Ascending aorta (tissue), 2 donors: Measurements from ENCODE around the gene SLC5A8. TPM values are rescaled to one million over a fixed set of nuclear protein-coding genes. Genes with fewer than 3 reads are reported as not detected.

ENCODE experiments used
- DNase-seq, 2 donors: peaks; one replicate each; pipeline ENCODE4 v3.0.0-alpha.2; 2019; ENCODE audit warnings: low spot score in 2 of 2
- H3K27ac ChIP-seq, 2 donors: fragments of 200-600 bp; sonication (generic); one replicate each; pipeline ENCODE4 v1.5.1; 2016 to 2017; ENCODE audit warnings: mild to moderate bottlenecking in 1 of 2
- H3K27me3 ChIP-seq: fragments of 200-600 bp; sonication (generic); one replicate; pipeline ENCODE4 v1.5.1; 2017
- H3K36me3 ChIP-seq, 2 donors: fragments of 200-600 bp; sonication (generic); one replicate each; pipeline ENCODE4 v1.5.1; 2016
- H3K4me1 ChIP-seq, 2 donors: fragments of 200-600 bp; sonication (generic); one replicate each; pipeline ENCODE4 v1.5.1; 2016 to 2017; ENCODE audit warnings: mild to moderate bottlenecking in 1 of 2
- H3K4me3 ChIP-seq, 2 donors: fragments of 200-600 bp; sonication (generic); one replicate each; pipeline ENCODE4 v1.5.1; 2016 to 2017; ENCODE audit warnings: mild to moderate bottlenecking in 1 of 2
- H3K9me3 ChIP-seq, 2 donors: fragments of 200-600 bp; sonication (generic); one replicate each; pipeline ENCODE4 v1.5.1; 2016
- intact Hi-C: fragments of 100-400 bp; cut with DNase I; formaldehyde crosslinking; loops from one replicate; pipeline ENCODE4 v1.15.1; 2023
- total RNA-seq: library from RNA; depleted of rRNA; stranded (reverse); fragments of >200 nt; gene quantifications from one replicate; pipeline ENCODE4 v1.1.0, GENCODE V29; 2016
- TF ChIP-seq, protein P1 (sequence below), 3 experiments: fragments of 200-600 bp in 2 of 3; fragments of 450-650 bp in 1 of 3; sonication (generic) in 2 of 3; IDR thresholded peaks; one replicate each; pipeline ENCODE4 v1.5.1; 2016 to 2019; ENCODE audit warnings: antibody characterized with exemption in 3 of 3, mild to moderate bottlenecking in 1 of 3, moderate library complexity in 1 of 3

Gene SLC5A8
- 0.11 TPM for total RNA-seq

- TF ChIP-seq, protein P1, sequence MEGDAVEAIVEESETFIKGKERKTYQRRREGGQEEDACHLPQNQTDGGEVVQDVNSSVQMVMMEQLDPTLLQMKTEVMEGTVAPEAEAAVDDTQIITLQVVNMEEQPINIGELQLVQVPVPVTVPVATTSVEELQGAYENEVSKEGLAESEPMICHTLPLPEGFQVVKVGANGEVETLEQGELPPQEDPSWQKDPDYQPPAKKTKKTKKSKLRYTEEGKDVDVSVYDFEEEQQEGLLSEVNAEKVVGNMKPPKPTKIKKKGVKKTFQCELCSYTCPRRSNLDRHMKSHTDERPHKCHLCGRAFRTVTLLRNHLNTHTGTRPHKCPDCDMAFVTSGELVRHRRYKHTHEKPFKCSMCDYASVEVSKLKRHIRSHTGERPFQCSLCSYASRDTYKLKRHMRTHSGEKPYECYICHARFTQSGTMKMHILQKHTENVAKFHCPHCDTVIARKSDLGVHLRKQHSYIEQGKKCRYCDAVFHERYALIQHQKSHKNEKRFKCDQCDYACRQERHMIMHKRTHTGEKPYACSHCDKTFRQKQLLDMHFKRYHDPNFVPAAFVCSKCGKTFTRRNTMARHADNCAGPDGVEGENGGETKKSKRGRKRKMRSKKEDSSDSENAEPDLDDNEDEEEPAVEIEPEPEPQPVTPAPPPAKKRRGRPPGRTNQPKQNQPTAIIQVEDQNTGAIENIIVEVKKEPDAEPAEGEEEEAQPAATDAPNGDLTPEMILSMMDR (IDR thresholded peaks at IDR 0.05), result no peak
- no peak for DNase-seq
- Histone ChIP-seq H3K4me3 (peak within 1 kb of the TSS; percentile 27 to 30), H3K9me3 (no peaks in the 10 kb centered on the region), H3K27ac (no peak within 1 kb of the TSS), H3K27me3 (no peaks in the 10 kb centered on the region), H3K36me3 (no peaks in the 10 kb centered on the region), H3K4me1 (no peaks in the 10 kb centered on the region)
- intact Hi-C loops, result no loop called here
Observed at GRCh38 chr12:101209319-101210302, at the start of gene SLC5A8. TSS of gene SLC5A8 (minus strand) at chr12:101210238. CDS start at chr12:101209848, 390 bp downstream.

GRCh38 chr12:101257357-101257756 is 47.3 kb upstream of the SLC5A8 start:
- intact Hi-C loops, result no loop called here
- Histone ChIP-seq H3K36me3 (no peaks in the 10 kb centered on the region), H3K9me3 (no peaks in the 10 kb centered on the region)

GRCh38 chr12:101256266-101256665 is 46.2 kb upstream of the SLC5A8 start:
- no peak for DNase-seq
- TF ChIP-seq, protein P1 (IDR thresholded peaks at IDR 0.05), result no peak
- Histone ChIP-seq H3K4me3 (no peak overlapping the region), H3K27ac (no peak overlapping the region), H3K27me3 (no peaks in the 10 kb centered on the region), H3K36me3 (no peaks in the 10 kb centered on the region), H3K4me1 (no peaks in the 10 kb centered on the region), H3K9me3 (no peaks in the 10 kb centered on the region)
- intact Hi-C loops, result no loop called here

More at GRCh38 chr12:101257357-101257756, 47.3 kb upstream of the SLC5A8 start:
- Histone ChIP-seq H3K27ac (no peak overlapping the region), H3K4me1 (no peaks in the 10 kb centered on the region), H3K27me3 (no peaks in the 10 kb centered on the region), H3K4me3 (no peak overlapping the region)
- TF ChIP-seq, protein P1 (IDR thresholded peaks at IDR 0.05), result no peak
- no peak for DNase-seq

DNA sequence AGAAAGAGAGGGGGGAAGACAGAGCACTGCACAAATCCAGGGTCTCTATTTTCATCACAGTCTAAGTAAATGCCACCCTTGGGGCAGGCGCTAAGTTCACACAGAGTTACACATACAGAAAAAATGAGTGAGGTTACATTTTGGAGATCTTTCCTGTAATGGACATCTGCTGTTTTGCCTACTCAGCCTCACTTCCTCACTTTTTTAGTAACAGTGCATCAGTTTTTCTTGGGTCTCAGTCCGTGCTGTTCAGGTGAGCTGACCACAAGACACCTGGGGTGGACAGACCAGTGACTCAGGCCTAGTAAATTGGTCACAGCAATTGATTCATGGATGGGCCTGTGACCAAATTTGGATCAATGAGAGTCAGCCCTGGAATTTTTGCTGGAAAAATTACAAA is 33.6 kb upstream of the SLC5A8 start:
- TF ChIP-seq, protein P1 (IDR thresholded peaks at IDR 0.05), result no peak
- Histone ChIP-seq H3K27ac (no peak overlapping the region), H3K36me3 (no peaks in the 10 kb centered on the region), H3K4me3 (no peak overlapping the region), H3K4me1 (no peaks in the 10 kb centered on the region), H3K9me3 (no peaks in the 10 kb centered on the region), H3K27me3 (no peaks in the 10 kb centered on the region)
- intact Hi-C loops, result no loop called here
- no peak for DNase-seq

DNA sequence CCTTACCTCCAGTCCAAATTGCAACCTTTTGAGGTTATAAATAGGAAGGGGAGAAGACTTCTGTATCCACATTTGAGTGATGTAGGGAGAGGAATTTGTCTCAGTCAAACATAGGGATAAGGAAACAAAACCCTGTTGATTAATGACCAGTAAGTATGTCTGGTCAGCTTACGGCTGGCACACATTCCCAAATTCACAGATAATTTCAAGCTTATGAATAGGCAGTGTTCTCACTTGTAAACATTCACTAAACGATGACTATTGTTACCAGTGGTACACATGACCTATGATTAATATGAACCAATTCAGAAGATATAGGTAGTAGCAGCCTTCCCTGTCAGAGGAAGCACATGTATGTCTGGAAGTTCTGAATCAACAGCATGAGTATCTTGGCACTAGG is 33.0 kb upstream of the SLC5A8 start:
- no peak overlapping the region for H3K27ac ChIP-seq
- H3K36me3 ChIP-seq, result no peaks in the 10 kb centered on the region
- no peak overlapping the region for H3K4me3 ChIP-seq
- H3K9me3 ChIP-seq, result no peaks in the 10 kb centered on the region
- DNase-seq, result no peak
- TF ChIP-seq, protein P1 (IDR thresholded peaks at IDR 0.05), result no peak
- H3K27me3 ChIP-seq, result no peaks in the 10 kb centered on the region
- intact Hi-C loops, result no loop called here
- H3K4me1 ChIP-seq, result no peaks in the 10 kb centered on the region
